Gastrocnemius medialis (tissue), 4 donors: ENCODE results near the gene GPRC5C. TPM values are rescaled to one million over a fixed set of nuclear protein-coding genes. Genes with fewer than 3 reads are reported as not detected.
A peak's percentile ranks its signal among the peaks of the same experiment; 100 is the strongest.

Experiments
- ATAC-seq, 2 donors: fragments of 150-250 bp; one replicate each; pipeline ENCODE4 v1.9.1; 2016
- DNase-seq, 2 donors: peaks; one replicate each; pipeline ENCODE4 v3.0.0-alpha.2; 2019
- H3K27ac ChIP-seq, 4 donors: fragments of 200-600 bp; sonication (generic); 1 replicate in 1 of 4; 2 replicates in 3 of 4; pipeline ENCODE4 v1.5.1; 2016 to 2018; ENCODE audit warnings: mild to moderate bottlenecking in 2 of 4, moderate library complexity in 1 of 4
- H3K27me3 ChIP-seq, 3 donors: fragments of 200-600 bp; sonication (generic) in 2 of 3; 1 replicate in 1 of 3; 2 replicates in 2 of 3; pipeline versions ENCODE4 v1.5.1 to v1.6.0; 2016 to 2019; ENCODE audit warnings: mild to moderate bottlenecking in 1 of 3, moderate library complexity in 1 of 3
- H3K36me3 ChIP-seq, 2 donors: fragments of 200-600 bp; sonication (generic) in 1 of 2; one replicate each; pipeline ENCODE4 v1.5.1; 2017 to 2018
- H3K4me1 ChIP-seq, 2 donors: fragments of 200-600 bp; sonication (generic) in 1 of 2; one replicate each; pipeline ENCODE4 v1.5.1; 2016 to 2017; ENCODE audit warnings: mild to moderate bottlenecking in 2 of 2
- H3K4me3 ChIP-seq, 4 donors: fragments of 200-600 bp; sonication (generic) in 3 of 4; 1 replicate in 1 of 4; 2 replicates in 3 of 4; pipeline ENCODE4 v1.5.1; 2016 to 2019; ENCODE audit warnings: mild to moderate bottlenecking in 2 of 4
- H3K9me3 ChIP-seq, 3 donors: fragments of 200-600 bp; sonication (generic) in 2 of 3; 1 replicate in 1 of 3; 2 replicates in 2 of 3; pipeline ENCODE4 v1.5.1; 2016 to 2019
- CTCF ChIP-seq, 5 experiments: fragments of 450-650 bp in 3 of 5; fragments of 200-600 bp in 2 of 5; sonication (generic) in 2 of 5; IDR thresholded peaks in 4 of 5; conservative IDR thresholded peaks in 1 of 5; 1 replicate in 4 of 5; 2 replicates in 1 of 5; pipeline ENCODE4 v1.5.1; 2016 to 2019; ENCODE audit warnings: antibody characterized with exemption in 5 of 5, mild to moderate bottlenecking in 3 of 5, moderate library complexity in 3 of 5
- POLR2A ChIP-seq, 2 donors: fragments of 450-650 bp; IDR thresholded peaks; one replicate each; pipeline ENCODE4 v1.6.1; 2017; ENCODE audit warnings: antibody characterized with exemption in 2 of 2, mild to moderate bottlenecking in 2 of 2, moderate library complexity in 2 of 2
- in situ Hi-C, 4 donors: fragments of 200-750 bp; cut with MboI; loops; one replicate each; pipeline versions ENCODE4 v1.15.0 to v1.8.0; 2017; ENCODE audit warnings: low sequenced_read_pairs in 4 of 4
- intact Hi-C: fragments of 100-400 bp; cut with DNase I; formaldehyde crosslinking; loops from one replicate; pipeline ENCODE4 v1.15.1; 2023; ENCODE audit warnings: low total_unique reads
- total RNA-seq, 4 donors: library from RNA; depleted of rRNA; stranded (reverse); fragments of >200 nt; gene quantifications; one replicate each; pipeline versions ENCODE4 v1.1.0 to v1.2.3, GENCODE V29; 2016

GPRC5C gene
- total RNA-seq, 4 donors from 2014 or later, result 80.4 to 138 (median 127) TPM

DNA sequence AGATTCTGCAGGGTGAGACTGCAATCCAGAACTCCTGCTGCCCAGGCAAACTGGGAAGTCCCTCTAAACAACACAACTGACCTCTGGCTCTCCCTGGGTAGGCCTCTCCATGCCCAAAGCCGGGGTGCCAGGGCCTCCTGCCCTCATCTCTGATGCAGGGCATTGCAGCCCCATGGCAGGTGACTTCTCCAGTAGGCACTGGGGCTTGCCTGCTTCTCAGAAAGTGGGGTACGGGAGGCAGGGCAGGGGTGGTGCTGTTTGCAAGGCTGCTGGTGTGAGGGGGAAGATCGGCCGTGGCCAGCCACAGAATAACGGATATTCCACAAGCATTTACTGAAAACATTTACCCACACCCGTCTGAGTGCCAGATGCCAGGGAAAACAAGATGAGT lies 4.1 kb upstream of the GPRC5C start:
- H3K9me3 ChIP-seq, result no peaks in the 10 kb centered on the region
- H3K27ac ChIP-seq, result peak overlapping the region; percentile 96 to 99 (median 98)
- no peak for ATAC-seq
- intact Hi-C loops (no loop called here), in situ Hi-C loops (no loop called here)
- H3K36me3 ChIP-seq, result no peaks in the 10 kb centered on the region
- TF ChIP-seq POLR2A (IDR thresholded peaks at IDR 0.05) (no peak), CTCF (IDR thresholded peaks at IDR 0.05 in 4 of 5, conservative IDR thresholded peaks at IDR 0.05 in 1 of 5) (no peak)
- peak overlapping the region in 3 of 4 donors; percentile 10 to 26 (median 18) for H3K4me3 ChIP-seq
- no peaks in the 10 kb centered on the region for H3K27me3 ChIP-seq
- peak in 1 of 2 donors; percentile 29 for DNase-seq
- H3K4me1 ChIP-seq, result peaks cover 55 to 65% of the 10 kb centered on the region in 2 donors

- peak overlapping the region; percentile 76 to 84 (median 81) for H3K4me3 ChIP-seq
These were observed 2.1 kb upstream of the GPRC5C start for GRCh38 chr17:74429604-74430384.

GRCh38 chr17:74430385-74430705 lies 1.5 kb upstream of the GPRC5C start:
- in situ Hi-C loops, result no loop called here
- Histone ChIP-seq H3K9me3 (no peaks in the 10 kb centered on the region), H3K36me3 (no peaks in the 10 kb centered on the region), H3K4me1 (peaks cover 50 to 55% of the 10 kb centered on the region in 2 donors), H3K27me3 (no peaks in the 10 kb centered on the region), H3K27ac (peak overlapping the region; percentile 96 to 99 (median 98)), H3K4me3 (peak overlapping the region; percentile 76 to 84 (median 81))
- DNase-seq (no peak), ATAC-seq (no peak)
- intact Hi-C loops, result no loop called here
- TF ChIP-seq POLR2A (IDR thresholded peaks at IDR 0.05) (no peak), CTCF (IDR thresholded peaks at IDR 0.05 in 4 of 5, conservative IDR thresholded peaks at IDR 0.05 in 1 of 5) (no peak)

More at GRCh38 chr17:74429604-74430384, 2.1 kb upstream of the GPRC5C start:
- intact Hi-C loops (no loop called here), in situ Hi-C loops (no loop called here)
- peaks cover 56 to 61% of the 10 kb centered on the region in 2 donors for H3K4me1 ChIP-seq
- no peaks in the 10 kb centered on the region for H3K36me3 ChIP-seq
- ATAC-seq (peak; percentile 57 to 61), DNase-seq (peak; percentile 81 to 88)
- TF ChIP-seq CTCF (IDR thresholded peaks at IDR 0.05 in 4 of 5, conservative IDR thresholded peaks at IDR 0.05 in 1 of 5) (no peak), POLR2A (IDR thresholded peaks at IDR 0.05) (peak; percentile 74 to 80)
- H3K27ac ChIP-seq, result peak overlapping the region; percentile 96 to 99 (median 98)
- H3K9me3 ChIP-seq, result no peaks in the 10 kb centered on the region
- no peaks in the 10 kb centered on the region for H3K27me3 ChIP-seq

DNA sequence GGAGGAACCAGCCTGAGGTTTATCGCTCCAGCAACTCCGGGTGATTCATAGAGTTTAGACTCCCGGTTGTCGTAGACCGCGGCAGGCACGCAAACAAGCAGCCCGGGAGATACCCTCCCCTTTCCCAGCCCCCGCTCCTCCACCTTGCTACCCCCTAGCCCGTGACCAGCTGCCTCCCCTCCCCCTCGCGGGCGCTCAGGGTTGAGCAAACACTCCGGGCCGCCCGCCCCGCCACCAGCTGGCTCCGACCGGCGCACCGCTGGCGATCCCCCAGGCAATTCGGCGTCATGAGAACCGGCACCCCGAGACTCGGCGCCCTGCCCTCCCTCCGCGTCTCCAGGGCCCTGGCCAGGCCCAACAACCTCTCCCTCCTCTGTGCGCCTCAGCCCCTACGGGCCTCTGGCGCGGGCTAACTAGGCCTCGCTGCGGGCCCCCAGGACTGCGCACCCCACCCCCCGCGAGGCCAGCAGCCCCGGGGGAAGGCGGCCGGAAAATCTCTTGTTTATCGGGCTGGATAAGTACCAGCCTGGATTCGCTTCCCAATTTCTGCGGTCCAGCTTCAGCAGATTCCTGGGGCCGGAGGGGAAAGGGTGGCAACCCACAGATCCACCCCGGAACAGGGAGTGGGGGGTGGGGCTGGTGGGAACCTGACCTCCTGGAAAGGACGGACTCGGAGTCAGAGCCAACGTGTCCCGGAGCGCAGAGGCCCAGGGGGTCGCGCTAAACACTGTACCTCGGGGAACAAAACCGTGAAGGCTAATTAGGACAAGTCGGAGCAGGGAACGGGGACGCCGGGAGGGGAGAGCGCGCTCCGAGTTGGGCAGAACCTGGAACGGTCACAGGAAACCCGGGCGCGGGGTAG lies 951 bp upstream of the GPRC5C start:
- intact Hi-C loops, result loop anchor here (1.0 kb wide), 1 partner anchor 12 kb away; no protein-coding TSS in a partner anchor
- Histone ChIP-seq H3K4me3 (peak overlapping the region; percentile 76 to 84 (median 81)), H3K27ac (peak overlapping the region; percentile 96 to 99 (median 98)), H3K9me3 (no peaks in the 10 kb centered on the region), H3K4me1 (peaks cover 44 to 56% of the 10 kb centered on the region in 2 donors), H3K36me3 (no peaks in the 10 kb centered on the region), H3K27me3 (no peaks in the 10 kb centered on the region)
- TF ChIP-seq CTCF (IDR thresholded peaks at IDR 0.05 in 4 of 5, conservative IDR thresholded peaks at IDR 0.05 in 1 of 5) (no peak), POLR2A (IDR thresholded peaks at IDR 0.05) (peak; percentile 82 to 88)
- ATAC-seq, result peak; percentile 49 to 52
- in situ Hi-C loops, result no loop called here
- peak; percentile 94 to 97 for DNase-seq
